Uterus (tissue), 2 donors: Measurements from ENCODE around the gene ARSB.

Source experiments
- CTCF ChIP-seq, 4 experiments: fragments of 200-600 bp in 2 of 4; fragments of 450-650 bp in 2 of 4; sonication (generic) in 2 of 4; IDR thresholded peaks; one replicate each; pipeline ENCODE4 v1.5.1; 2016 to 2019; ENCODE audit warnings: antibody characterized with exemption in 4 of 4, mild to moderate bottlenecking in 2 of 4, moderate library complexity in 1 of 4
- POLR2A ChIP-seq, 2 donors: fragments of 450-650 bp; IDR thresholded peaks; one replicate each; pipeline ENCODE4 v1.6.1; 2016; ENCODE audit warnings: antibody characterized with exemption in 2 of 2, mild to moderate bottlenecking in 1 of 2, moderate library complexity in 1 of 2

GRCh38 chr5:78819707-78820106, 165.4 kb downstream of the ARSB start:
- no peak for TF ChIP-seq CTCF (IDR thresholded peaks at IDR 0.05)
- TF ChIP-seq POLR2A (IDR thresholded peaks at IDR 0.05), result no peak
